HG03571 (cell line): Measurements from ENCODE around the gene SEBOX.

Source experiments
- ATAC-seq: cut with Tn5 transposase; IDR thresholded peaks from one replicate; pipeline ENCODE4 v1.9.1; 2021; ENCODE audit not compliant: unreplicated experiment

SEBOX gene

DNA sequence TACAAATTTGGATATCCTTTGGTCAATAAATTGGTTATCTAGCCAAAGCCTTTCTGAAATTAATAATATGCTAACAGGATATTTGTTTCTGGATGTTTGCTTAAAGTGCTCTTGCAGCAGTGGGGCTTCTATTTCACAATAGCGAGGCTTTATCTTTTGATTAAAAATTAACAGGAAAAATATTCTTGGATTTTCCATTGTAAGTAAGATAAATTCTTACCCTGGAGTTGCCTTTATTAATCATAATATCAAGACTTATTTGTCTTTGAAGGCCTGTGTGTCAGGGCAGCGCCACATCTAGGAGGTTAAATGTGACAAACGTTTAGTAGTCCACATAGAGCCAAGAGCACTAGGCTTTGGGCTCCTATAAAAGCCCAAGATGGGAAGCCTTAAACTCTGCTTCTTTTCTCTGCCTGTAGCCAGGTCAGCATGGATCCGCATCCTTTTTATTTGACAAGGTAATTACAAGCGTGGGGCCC, 40.7 kb downstream of the SEBOX start:
- ATAC-seq = no peak

DNA sequence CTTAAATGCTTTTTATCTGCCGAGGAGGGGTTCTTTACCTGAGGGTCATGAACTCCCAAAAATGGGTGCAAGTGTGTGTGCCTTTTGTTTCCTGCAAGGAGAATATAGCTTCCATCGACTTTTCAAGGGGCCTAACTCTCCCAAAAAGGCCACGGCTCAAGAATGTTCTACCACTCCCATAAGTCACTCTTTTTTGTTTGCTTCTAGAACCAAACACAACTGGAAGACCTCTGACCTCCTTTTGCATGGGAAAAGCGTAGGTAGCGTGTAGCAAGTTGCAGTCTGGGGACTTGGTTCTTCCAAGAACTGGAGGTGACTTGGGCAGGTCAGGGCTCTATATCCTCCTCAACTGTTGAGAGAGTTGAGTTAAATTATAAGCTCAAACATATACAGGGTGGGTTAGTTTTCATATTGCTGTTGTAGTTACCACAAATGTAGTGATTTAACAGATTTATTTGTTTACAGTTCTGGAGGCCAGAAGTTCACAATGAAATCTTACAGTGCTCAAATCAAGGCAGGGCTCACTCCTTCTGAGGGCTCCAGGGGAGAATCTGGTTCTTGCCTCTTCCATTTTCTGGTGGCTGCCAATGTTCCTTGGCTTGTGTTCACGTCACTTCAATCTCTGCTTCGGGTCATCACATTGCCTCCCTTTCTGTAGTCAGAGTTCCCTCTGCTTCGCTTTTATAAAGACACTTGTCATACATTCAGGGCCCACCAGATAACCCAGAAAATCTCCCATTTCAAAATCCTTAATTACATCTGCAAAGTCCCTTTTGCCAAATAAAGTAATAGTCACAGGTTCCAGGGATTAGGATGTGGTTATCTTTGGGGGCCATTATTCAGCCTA, 44.6 kb downstream of the SEBOX start:
- no peak for ATAC-seq

DNA sequence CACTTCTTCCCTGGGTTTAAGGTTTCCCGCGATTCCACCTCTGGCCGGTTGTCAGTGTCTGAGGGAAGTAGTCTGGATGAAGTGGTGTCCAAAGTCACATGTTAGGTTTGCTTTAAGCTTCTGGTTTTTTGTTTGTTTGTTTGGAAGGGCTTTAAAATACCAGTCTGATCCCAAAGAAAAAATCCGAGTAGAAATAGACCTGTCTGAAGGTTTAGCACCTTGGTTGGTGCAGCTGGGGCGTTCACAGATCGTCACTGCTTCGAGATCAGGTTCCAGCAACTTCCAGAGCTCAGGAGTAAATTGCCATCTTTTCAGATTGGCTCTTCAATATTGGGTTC, 45.4 kb downstream of the SEBOX start:
- no peak for ATAC-seq

DNA sequence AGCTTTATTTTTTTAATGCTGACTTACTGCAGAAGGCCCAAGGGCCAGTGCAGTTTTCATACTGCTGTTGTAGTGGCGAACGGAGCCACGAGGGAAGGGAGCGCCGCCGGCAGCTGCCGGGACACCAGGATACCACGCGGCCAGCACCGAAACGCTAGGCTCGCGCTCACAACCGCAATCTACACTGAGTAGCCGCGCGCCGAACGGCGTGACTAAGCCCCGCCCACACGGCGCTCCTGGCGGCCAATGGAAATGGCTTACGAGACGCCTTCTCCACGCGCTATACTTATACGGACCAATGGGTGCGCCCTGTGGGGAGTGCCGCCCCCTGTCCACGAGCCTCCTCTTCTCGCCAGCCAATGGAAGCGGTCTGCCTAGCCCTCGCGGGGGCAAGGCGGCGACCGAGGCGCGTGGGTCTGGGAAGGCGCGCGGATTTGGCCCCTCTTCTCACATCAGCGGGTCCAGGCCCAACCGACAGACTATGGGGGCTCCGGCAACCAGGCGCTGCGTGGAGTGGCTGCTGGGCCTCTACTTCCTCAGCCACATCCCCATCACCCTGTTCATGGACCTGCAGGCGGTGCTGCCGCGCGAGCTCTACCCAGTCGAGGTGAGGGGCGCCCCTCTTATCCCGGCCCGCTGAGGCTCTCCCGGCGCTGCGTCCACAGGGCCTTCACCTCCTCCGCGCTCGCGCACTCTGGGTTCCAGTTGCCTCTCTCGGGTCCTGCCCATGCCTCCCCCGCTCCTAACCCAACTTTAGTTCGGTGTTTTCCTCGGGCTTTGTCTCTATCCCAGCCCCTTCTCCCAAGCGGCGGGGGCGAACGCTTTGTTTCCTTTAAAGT, 46.0 kb downstream of the SEBOX start, which contains the start of gene TMEM97:
TMEM97 (plus strand) TSS at position 442 of the 839 bp plus-strand sequence; CDS start at position 482, 40 bp downstream.
- peak; percentile 88 for ATAC-seq

DNA sequence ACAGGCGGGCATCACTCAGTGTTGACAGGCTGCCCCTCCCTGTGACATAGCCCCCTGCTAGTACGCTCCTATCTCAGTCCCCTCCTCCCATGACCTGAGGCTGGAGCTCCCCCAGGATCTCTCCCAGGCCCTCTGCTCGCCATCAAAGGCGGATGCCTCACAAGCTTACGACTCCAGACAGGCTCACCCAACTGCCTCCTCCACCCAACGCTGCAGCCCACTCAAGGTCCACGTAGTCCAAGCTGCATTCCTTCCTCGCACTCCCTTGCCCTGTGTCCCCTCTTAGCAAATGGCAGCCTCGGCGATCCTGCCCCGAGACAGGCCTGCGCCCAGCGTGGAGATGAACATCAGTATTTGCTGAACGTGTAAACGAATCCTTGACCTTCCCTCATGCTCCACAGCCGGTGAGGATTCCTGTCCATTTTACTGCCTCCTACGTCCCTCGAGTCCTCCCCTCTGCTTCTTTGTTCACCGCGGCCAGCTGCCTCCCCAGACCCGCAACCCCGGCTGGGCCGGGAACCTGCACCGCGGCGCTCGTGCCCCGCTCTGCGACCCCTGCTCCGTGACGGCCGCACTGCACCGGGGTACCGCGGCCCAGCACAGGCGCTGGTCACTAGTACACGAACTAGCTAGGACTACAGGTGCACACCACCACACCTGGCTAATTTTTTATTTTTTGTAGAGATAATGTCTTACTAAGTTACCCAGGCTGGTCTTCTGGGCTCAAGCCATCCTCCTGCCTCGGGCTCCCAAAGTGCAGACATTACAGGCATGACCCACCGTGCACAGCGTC, 46.8 kb downstream of the SEBOX start:
- peak; percentile 4 for ATAC-seq

DNA sequence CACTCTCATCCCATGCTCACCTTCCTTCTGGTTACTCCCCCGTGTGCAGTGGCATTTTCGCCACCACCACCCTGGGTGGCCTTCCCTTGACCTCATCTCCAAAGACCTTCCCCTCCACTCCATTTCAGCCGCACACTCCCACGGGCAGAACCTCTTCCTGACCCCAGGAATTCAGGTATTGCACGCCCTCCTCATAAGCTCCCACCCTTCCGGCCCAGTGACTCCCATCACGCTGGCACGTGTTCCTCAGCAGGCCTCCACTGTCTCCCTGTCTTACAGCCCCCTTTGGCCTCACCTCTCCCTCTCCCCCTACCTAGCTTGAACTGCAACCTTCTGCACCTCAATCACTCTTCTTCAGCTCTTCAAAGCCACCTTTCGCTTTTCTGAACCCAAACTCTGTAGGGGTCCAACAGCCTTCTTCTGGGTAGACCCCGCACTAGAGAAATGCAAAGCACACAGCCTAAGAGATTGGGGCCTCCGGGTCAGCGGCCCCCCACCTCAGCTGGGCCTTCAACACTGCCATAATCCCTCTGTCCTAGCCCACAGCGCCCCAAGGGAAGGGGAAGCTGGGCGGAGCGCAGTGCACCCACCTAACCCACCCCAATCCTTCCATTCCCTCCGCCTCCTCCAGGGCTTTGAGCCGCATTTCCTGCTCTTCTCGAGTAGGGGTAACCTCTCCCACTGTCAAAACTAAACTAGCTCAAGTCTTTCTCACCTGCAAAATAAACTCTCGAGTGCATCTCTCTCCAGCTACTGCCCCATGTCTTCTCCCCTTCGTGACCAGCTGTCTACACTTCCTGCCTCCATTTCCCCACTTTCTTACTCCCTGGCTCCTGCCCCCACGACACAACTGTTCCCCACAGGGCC, 47.7 kb downstream of the SEBOX start:
- no peak for ATAC-seq

DNA sequence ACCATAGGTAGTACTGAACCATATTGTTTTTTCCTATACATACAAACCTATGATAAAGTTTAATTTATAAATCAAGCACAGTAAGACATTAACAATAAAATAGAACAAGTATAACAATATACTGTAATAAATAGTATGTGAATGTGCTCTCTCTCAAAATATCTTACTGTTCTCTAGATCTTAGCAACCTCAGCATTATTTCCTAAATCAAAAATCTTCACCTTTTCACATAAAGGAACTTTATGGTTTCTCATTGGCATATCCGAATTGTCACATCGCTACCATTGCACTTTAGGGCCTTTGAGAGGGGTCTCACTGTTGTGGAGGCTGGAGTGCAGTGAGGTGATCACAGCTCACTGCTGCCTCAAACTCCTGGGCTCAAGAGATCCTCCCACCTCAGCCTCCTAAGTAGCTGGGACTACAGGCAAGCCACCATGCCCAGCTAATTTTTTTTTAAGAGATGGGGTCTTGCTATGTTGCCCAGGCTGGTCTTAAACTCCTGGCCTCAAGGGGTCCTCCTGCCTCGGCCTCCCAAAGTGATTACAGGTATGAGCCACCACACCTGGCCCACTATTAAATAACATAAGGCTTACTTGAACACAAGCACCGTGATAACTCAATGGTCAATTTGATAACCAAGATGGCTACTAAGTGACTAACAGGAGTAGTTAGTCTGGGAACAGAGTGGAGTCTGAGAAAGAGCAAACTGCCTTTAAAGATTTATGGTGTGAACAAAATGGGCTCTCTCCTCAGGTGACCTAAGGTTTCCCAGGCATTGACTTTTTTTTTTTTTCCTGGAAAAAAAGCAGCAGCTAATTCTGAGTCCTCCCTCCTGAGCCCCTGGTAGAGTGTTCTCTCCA, 48.9 kb downstream of the SEBOX start:
- no peak for ATAC-seq

DNA sequence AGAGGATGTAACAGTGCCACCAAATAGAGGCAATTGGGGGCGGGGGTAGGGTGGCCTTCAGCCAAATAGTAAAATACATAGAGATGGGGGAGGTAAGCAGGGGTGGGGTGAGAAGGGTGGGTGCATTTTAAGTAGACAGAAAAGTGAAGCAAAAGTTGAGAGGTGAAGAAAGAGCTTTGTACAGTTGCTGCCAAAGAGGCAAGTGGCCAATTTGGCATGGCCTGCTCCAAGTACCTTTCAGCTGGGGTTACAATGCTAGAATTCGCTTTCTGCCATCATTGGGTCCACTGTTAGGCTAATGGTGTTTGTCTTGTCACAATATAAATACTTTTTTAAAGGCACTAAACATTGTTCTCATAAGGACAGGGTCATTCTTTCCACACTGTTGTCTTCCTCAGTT, 51.2 kb downstream of the SEBOX start:
- ATAC-seq = no peak
